ENCODE measurements around the gene ZSCAN5C.
"Not testable (repeated sequence)": the region's sequence is repeated elsewhere in the genome, so short reads cannot be mapped to it uniquely, and the experiment has no call there.

Gene ZSCAN5C

GRCh38 chr19:56176310-56176709 is 25.8 kb upstream of the ZSCAN5C start:
- H2BK120ac ChIP-seq (ENCODE audit: insufficient read depth, low read length, poor library complexity); H3K27me3 ChIP-seq (ENCODE audit: insufficient read depth, low read length); H3K14ac ChIP-seq (ENCODE audit: low read length); H3K9ac ChIP-seq (ENCODE audit: low read length); H2BK5ac ChIP-seq (ENCODE audit: low read depth, low read length, poor library complexity); H3K4me3 ChIP-seq (ENCODE audit: low read depth, low read length); H3K36me3 ChIP-seq (ENCODE audit: control insufficient read depth in 1 of 2, insufficient read depth in 2 of 2, low read length in 2 of 2); H3K23ac ChIP-seq (ENCODE audit: low read length); H4K8ac ChIP-seq (ENCODE audit: low read depth, low read length); H3K79me2 ChIP-seq (ENCODE audit: control insufficient read depth, insufficient read depth, low read length, poor library complexity); H4K91ac ChIP-seq (ENCODE audit: low read depth, low read length); H2AFZ ChIP-seq (ENCODE audit: insufficient read depth, low read length, poor library complexity); H3K79me1 ChIP-seq (ENCODE audit: low read length); H2BK12ac ChIP-seq (ENCODE audit: low read length); H3K4ac ChIP-seq (ENCODE audit: low read depth, low read length); H3K18ac ChIP-seq (ENCODE audit: low read length); H3K9me3 ChIP-seq (ENCODE audit: insufficient read depth, low read depth, low read length); H2AK5ac ChIP-seq (ENCODE audit: low read length); H3K4me2 ChIP-seq (ENCODE audit: low read length); DNase-seq; H4K12ac ChIP-seq (ENCODE audit: low read depth, low read length); H3K27ac ChIP-seq (ENCODE audit: low read depth, low read length); H3K4me1 ChIP-seq (ENCODE audit: control insufficient read depth in 1 of 2, insufficient read depth in 2 of 2, low read length in 2 of 2): not testable (repeated sequence)
- WGBS (ENCODE audit: extremely low coverage, insufficient coverage, insufficient read length), result no CpG with 5 or more reads among the region's 11 CpGs

- Histone ChIP-seq H3K36me3 (ENCODE audit: control insufficient read depth in 1 of 2, insufficient read depth in 2 of 2, low read length in 2 of 2) (no peaks in the 10 kb centered on the region), H2BK12ac (ENCODE audit: low read length) (no peak overlapping the region)
Observed at GRCh38 chr19:56176881-56177280, 25.2 kb upstream of the ZSCAN5C start.

GRCh38 chr19:56177564-56178243 is 24.4 kb upstream of the ZSCAN5C start:
- no peak overlapping the region for H2BK120ac ChIP-seq (ENCODE audit: insufficient read depth, low read length, poor library complexity)
- H4K8ac ChIP-seq (ENCODE audit: low read depth, low read length), result no peak overlapping the region
- H3K27ac ChIP-seq (ENCODE audit: low read depth, low read length), result no peak overlapping the region
- H3K14ac ChIP-seq (ENCODE audit: low read length), result no peak overlapping the region
- H3K4ac ChIP-seq (ENCODE audit: low read depth, low read length), result no peak overlapping the region
- H4K12ac ChIP-seq (ENCODE audit: low read depth, low read length), result no peak overlapping the region
- no peaks in the 10 kb centered on the region for H3K27me3 ChIP-seq (ENCODE audit: insufficient read depth, low read length)
- no peak overlapping the region for H2BK12ac ChIP-seq (ENCODE audit: low read length)
- H2BK5ac ChIP-seq (ENCODE audit: low read depth, low read length, poor library complexity), result no peak overlapping the region
- no peak overlapping the region for H3K9ac ChIP-seq (ENCODE audit: low read length)
- H2AK5ac ChIP-seq (ENCODE audit: low read length), result no peak overlapping the region
- H3K79me2 ChIP-seq (ENCODE audit: control insufficient read depth, insufficient read depth, low read length, poor library complexity), result no peaks in the 10 kb centered on the region
- no peaks in the 10 kb centered on the region for H3K4me1 ChIP-seq (ENCODE audit: control insufficient read depth in 1 of 2, insufficient read depth in 2 of 2, low read length in 2 of 2)
- no CpG with 5 or more reads among the region's 11 CpGs for WGBS (ENCODE audit: extremely low coverage, insufficient coverage, insufficient read length)
- no peaks in the 10 kb centered on the region for H3K79me1 ChIP-seq (ENCODE audit: low read length)
- DNase-seq, result no peak
- H2AFZ ChIP-seq (ENCODE audit: insufficient read depth, low read length, poor library complexity), result no peak overlapping the region
- no peak overlapping the region for H3K18ac ChIP-seq (ENCODE audit: low read length)
- no peaks in the 10 kb centered on the region for H3K9me3 ChIP-seq (ENCODE audit: insufficient read depth, low read depth, low read length)
- H3K4me2 ChIP-seq (ENCODE audit: low read length), result no peak overlapping the region
- H3K36me3 ChIP-seq (ENCODE audit: control insufficient read depth in 1 of 2, insufficient read depth in 2 of 2, low read length in 2 of 2), result no peaks in the 10 kb centered on the region
- no peak overlapping the region for H3K4me3 ChIP-seq (ENCODE audit: low read depth, low read length)
- H4K91ac ChIP-seq (ENCODE audit: low read depth, low read length), result no peak overlapping the region
- H3K23ac ChIP-seq (ENCODE audit: low read length), result no peak overlapping the region

More at GRCh38 chr19:56176881-56177280, 25.2 kb upstream of the ZSCAN5C start:
- H2AFZ ChIP-seq (ENCODE audit: insufficient read depth, low read length, poor library complexity), result no peak overlapping the region
- no CpG with 5 or more reads among the region's 18 CpGs for WGBS (ENCODE audit: extremely low coverage, insufficient coverage, insufficient read length)
- no peak overlapping the region for H4K91ac ChIP-seq (ENCODE audit: low read depth, low read length)
- no peaks in the 10 kb centered on the region for H3K27me3 ChIP-seq (ENCODE audit: insufficient read depth, low read length)
- no peak overlapping the region for H3K27ac ChIP-seq (ENCODE audit: low read depth, low read length)
- no peak overlapping the region for H3K4me3 ChIP-seq (ENCODE audit: low read depth, low read length)
- H4K8ac ChIP-seq (ENCODE audit: low read depth, low read length), result no peak overlapping the region
- no peak for DNase-seq
- no peaks in the 10 kb centered on the region for H3K79me1 ChIP-seq (ENCODE audit: low read length)
- H3K9me3 ChIP-seq (ENCODE audit: insufficient read depth, low read depth, low read length), result no peaks in the 10 kb centered on the region
- H3K14ac ChIP-seq (ENCODE audit: low read length), result no peak overlapping the region
- no peaks in the 10 kb centered on the region for H3K79me2 ChIP-seq (ENCODE audit: control insufficient read depth, insufficient read depth, low read length, poor library complexity)
- no peaks in the 10 kb centered on the region for H3K4me1 ChIP-seq (ENCODE audit: control insufficient read depth in 1 of 2, insufficient read depth in 2 of 2, low read length in 2 of 2)
- H2BK120ac ChIP-seq (ENCODE audit: insufficient read depth, low read length, poor library complexity), result no peak overlapping the region
- no peak overlapping the region for H2AK5ac ChIP-seq (ENCODE audit: low read length)
- no peak overlapping the region for H3K18ac ChIP-seq (ENCODE audit: low read length)
- H3K4me2 ChIP-seq (ENCODE audit: low read length), result no peak overlapping the region
- H2BK5ac ChIP-seq (ENCODE audit: low read depth, low read length, poor library complexity), result no peak overlapping the region
- H4K12ac ChIP-seq (ENCODE audit: low read depth, low read length), result no peak overlapping the region
- H3K4ac ChIP-seq (ENCODE audit: low read depth, low read length), result no peak overlapping the region
- no peak overlapping the region for H3K23ac ChIP-seq (ENCODE audit: low read length)
- H3K9ac ChIP-seq (ENCODE audit: low read length), result no peak overlapping the region

- WGBS (ENCODE audit: extremely low coverage, insufficient coverage, insufficient read length), result no CpG with 5 or more reads among the region's 17 CpGs
- Histone ChIP-seq H3K79me1 (ENCODE audit: low read length) (no peaks in the 10 kb centered on the region), H2AK5ac (ENCODE audit: low read length) (no peak overlapping the region), H4K91ac (ENCODE audit: low read depth, low read length) (no peak overlapping the region), H2BK5ac (ENCODE audit: low read depth, low read length, poor library complexity) (no peak overlapping the region), H3K23ac (ENCODE audit: low read length) (no peak overlapping the region), H4K12ac (ENCODE audit: low read depth, low read length) (no peak overlapping the region), H2BK12ac (ENCODE audit: low read length) (no peak overlapping the region), H3K14ac (ENCODE audit: low read length) (no peak overlapping the region), H3K4me1 (ENCODE audit: control insufficient read depth in 1 of 2, insufficient read depth in 2 of 2, low read length in 2 of 2) (no peaks in the 10 kb centered on the region), H3K79me2 (ENCODE audit: control insufficient read depth, insufficient read depth, low read length, poor library complexity) (no peaks in the 10 kb centered on the region), H3K18ac (ENCODE audit: low read length) (no peak overlapping the region), H2AFZ (ENCODE audit: insufficient read depth, low read length, poor library complexity) (no peak overlapping the region), H3K9me3 (ENCODE audit: insufficient read depth, low read depth, low read length) (no peaks in the 10 kb centered on the region), H2BK120ac (ENCODE audit: insufficient read depth, low read length, poor library complexity) (no peak overlapping the region), H3K27ac (ENCODE audit: low read depth, low read length) (no peak overlapping the region), H3K4ac (ENCODE audit: low read depth, low read length) (no peak overlapping the region), H3K36me3 (ENCODE audit: control insufficient read depth in 1 of 2, insufficient read depth in 2 of 2, low read length in 2 of 2) (no peaks in the 10 kb centered on the region), H3K4me3 (ENCODE audit: low read depth, low read length) (no peak overlapping the region), H3K27me3 (ENCODE audit: insufficient read depth, low read length) (no peaks in the 10 kb centered on the region), H3K9ac (ENCODE audit: low read length) (no peak overlapping the region), H4K8ac (ENCODE audit: low read depth, low read length) (no peak overlapping the region), H3K4me2 (ENCODE audit: low read length) (no peak overlapping the region)
- no peak for DNase-seq
Observed at GRCh38 chr19:56189785-56190184, 12.3 kb upstream of the ZSCAN5C start.
